ENCODE measurements around the gene HIGD1C.

The HIGD1C gene

GRCh38 chr12:51000245-51000644 lies 47.9 kb downstream of the HIGD1C start:
- TF ChIP-seq CTCF (conservative IDR thresholded peaks at IDR 0.05): no peak
- no peak overlapping the region for H3K27ac ChIP-seq

GRCh38 chr12:51001799-51002198 lies 49.5 kb downstream of the HIGD1C start:
- no peak for TF ChIP-seq CTCF (conservative IDR thresholded peaks at IDR 0.05)
- H3K27ac ChIP-seq: no peak overlapping the region

- no peak for TF ChIP-seq CTCF (conservative IDR thresholded peaks at IDR 0.05)
- peak overlapping the region; percentile 58 for H3K27ac ChIP-seq
Observed at GRCh38 chr12:51004504-51004903, 52.2 kb downstream of the HIGD1C start.

GRCh38 chr12:51005030-51005429 lies 52.7 kb downstream of the HIGD1C start:
- H3K27ac ChIP-seq: peak overlapping the region; percentile 58
- TF ChIP-seq CTCF (conservative IDR thresholded peaks at IDR 0.05): no peak

GRCh38 chr12:51005671-51006070 lies 53.3 kb downstream of the HIGD1C start:
- peak overlapping the region; percentile 58 for H3K27ac ChIP-seq
- no peak for TF ChIP-seq CTCF (conservative IDR thresholded peaks at IDR 0.05)

- H3K27ac ChIP-seq: no peak overlapping the region
Observed at GRCh38 chr12:51008329-51009055, 56.1 kb downstream of the HIGD1C start.

GRCh38 chr12:51009056-51009440 lies 56.7 kb downstream of the HIGD1C start:
- no peak overlapping the region for H3K27ac ChIP-seq
- no peak for TF ChIP-seq CTCF (conservative IDR thresholded peaks at IDR 0.05)

More at GRCh38 chr12:51008329-51009055, 56.1 kb downstream of the HIGD1C start:
- TF ChIP-seq CTCF (conservative IDR thresholded peaks at IDR 0.05): no peak
